Cerebellar nuclear complex (tissue), 1 donor: Measurements from ENCODE around the gene FPR3.

Experiments used
- DNase-seq, 2 experiments: peaks; one replicate each; lab custom pipeline; 2025; lab: John Stamatoyannopoulos, UW

The FPR3 gene

DNA sequence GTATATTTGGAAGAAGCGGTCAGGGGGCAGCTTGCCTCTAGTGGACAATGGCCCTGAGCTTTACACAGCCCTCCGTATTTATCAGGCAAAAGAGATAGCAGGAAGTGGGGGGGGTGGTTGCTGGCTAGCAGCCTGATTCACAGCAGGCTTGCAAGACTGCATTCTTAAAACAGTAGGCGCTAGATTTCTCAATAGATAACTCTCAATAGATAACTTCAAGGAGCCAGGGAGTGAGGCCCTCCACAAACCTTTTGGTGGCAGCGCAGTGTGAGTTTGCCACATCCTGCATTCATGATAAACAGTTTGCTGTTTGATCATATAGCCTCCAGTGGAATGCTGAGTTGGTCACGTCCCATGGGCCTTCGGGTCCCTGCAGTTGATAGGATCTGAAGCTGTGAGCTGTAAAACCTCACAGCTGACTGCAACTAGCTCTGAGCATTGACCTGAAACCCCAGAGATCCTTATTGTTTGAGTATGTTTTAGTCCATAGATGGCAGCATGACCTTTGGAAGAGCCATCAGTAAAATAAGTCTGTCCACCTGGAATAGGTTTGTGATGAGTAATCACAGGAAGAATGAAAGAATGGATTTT is 12.2 kb downstream of the FPR3 start:
- DNase-seq, result no peak

DNA sequence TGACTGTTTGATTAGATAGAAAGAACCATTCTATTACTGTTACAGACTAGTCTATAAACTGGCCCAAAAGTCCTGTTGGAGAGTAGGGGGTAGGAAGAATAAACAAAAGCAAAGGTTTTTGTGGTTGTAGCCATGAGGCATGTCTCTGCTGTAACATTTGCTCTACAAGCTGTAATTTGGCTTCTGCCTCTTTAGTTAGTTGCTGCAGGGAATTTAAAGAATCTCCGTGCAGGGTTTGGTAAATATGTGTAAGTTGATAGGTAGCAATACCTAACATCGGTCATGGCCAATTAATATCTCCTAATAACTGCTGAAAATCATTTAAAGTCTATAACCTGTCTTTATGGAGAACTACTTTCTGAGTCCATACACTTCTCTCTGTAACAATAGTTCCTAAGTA is 13.0 kb downstream of the FPR3 start:
- DNase-seq, result no peak

GRCh38 chr19:51808333-51808986 is 13.5 kb downstream of the FPR3 start:
- no peak for DNase-seq

GRCh38 chr19:51809787-51810186 is 14.8 kb downstream of the FPR3 start:
- DNase-seq, result no peak

DNA sequence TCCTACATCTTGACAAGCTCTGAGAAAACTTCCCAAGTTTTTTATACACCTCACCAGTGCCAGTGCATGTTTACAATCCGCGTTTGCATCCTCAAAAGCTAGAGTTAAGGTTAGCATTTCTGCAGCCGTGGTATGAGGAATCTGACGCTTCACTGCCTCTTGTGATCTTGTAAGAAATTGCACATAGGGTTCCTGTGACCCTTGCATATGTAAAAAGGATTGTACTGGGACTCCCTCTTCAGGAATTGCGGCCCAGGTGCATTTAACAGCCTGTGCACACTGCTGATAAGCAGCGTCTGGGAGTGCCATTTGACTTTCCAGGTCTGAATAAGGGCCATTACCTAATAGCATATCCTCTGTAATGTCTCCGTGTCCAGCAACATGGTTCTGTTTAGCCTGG is 15.3 kb downstream of the FPR3 start:
- DNase-seq, result no peak

DNA sequence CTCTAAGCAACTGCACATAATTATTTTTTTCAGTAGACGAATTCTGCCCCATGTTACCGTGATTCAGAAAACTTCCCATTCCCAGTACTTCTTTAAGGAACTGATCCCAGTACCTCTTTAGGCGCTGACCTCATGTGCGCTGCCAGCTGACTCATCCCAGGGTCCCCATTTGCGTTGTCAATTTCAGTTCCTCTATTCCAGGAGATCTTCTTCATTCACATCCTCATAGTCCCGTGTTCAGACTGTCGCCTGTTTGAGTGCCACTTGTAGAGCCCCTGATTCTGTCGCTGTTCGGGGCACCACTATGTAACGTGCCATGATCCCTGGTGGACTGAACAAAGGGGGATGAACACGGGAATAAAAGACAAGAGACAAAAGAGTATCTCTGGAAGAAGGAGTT is 16.4 kb downstream of the FPR3 start:
- DNase-seq, result no peak

GRCh38 chr19:51815043-51815442 is 20.1 kb downstream of the FPR3 start:
- no peak for DNase-seq

DNA sequence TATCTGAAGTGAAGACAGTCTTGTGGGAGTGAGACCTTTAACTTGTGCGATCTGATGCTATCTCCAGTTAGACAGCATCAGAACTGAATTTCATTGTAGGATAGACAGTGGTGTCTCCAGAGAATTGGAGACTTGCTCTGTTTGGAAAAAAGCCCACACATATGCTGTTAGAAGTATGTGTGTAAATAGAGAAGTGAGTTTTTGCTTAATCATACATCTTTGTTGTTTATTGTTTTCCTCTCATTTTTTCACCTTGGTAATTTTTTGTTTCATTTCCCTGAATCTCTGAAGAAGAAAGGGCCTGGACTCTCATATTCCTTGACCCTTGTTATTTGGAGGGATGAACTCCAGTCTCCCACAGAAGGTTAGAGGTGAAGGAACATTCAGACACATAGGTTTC is 21.8 kb downstream of the FPR3 start:
- no peak for DNase-seq

DNA sequence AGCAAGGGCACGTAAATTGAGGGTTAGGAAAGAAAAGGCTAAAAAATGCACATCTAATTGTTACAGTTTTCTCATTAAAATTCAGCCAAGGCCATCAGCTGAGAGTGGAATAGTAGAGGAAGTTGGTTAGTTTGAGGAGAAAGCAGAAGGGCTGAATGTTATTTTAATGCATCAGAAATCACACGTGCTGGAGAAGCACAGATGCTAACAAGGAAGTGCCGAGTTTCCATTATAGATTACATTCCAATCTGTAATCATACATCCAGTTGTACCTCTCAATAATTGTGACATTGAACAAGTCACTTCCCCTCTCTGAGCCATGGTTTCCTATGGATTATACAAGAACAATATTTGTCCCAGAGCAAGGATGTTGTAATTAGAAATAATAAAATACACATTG is 25.1 kb downstream of the FPR3 start:
- DNase-seq, result no peak

- no peak for DNase-seq
Measured at GRCh38 chr19:51820831-51821446, 26.0 kb downstream of the FPR3 start.

GRCh38 chr19:51821456-51821855 is 26.5 kb downstream of the FPR3 start:
- no peak for DNase-seq

- DNase-seq, result no peak
Measured at GRCh38 chr19:51821921-51822320, 27.0 kb downstream of the FPR3 start.

DNA sequence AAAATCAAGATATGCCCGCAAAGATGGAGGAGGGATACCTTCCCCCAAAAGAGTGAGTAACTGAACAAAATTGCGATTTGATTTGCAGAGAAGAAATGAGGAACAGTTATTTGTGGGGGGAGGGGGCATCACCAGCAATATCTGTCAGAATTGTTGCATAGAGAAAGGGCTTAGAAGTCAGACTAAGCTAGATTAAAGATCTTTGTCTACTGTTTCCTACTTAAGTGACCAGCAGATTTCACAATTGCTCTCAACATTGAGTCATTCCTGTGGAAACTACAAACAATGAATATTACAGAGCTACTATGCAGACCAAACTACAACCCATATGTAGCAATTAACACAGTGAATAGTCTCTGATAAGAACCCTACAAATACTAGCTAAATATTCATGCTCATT is 27.4 kb downstream of the FPR3 start:
- DNase-seq, result no peak

GRCh38 chr19:51822946-51823345 is 28.0 kb downstream of the FPR3 start:
- no peak for DNase-seq

- DNase-seq, result no peak
Measured at GRCh38 chr19:51824281-51825005, 29.5 kb downstream of the FPR3 start.

DNA sequence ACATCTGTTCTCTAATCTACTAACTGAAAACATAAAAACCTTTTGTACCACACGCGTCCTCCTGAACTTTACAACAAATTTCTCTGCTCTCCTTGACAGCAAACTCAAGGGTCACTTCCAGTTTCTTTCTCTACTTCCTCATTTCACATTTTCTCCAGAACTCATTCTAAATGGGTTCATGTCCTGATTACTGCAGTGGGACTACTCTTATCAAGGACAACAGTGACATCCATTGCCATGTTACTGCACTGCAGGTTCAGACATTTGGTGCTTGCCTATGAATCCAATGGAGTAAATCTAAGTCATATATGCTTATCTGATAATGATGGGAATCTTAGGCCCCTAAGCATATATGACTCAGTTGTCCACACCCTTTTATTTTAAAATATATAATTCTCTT is 35.3 kb downstream of the FPR3 start:
- DNase-seq, result no peak

GRCh38 chr19:51837145-51837544 is 42.2 kb downstream of the FPR3 start:
- no peak for DNase-seq

GRCh38 chr19:51861870-51862622 is 67.1 kb downstream of the FPR3 start:
- no peak for DNase-seq

- DNase-seq, result no peak
Measured at GRCh38 chr19:51873097-51873496, 78.1 kb downstream of the FPR3 start.
